ENCODE data around the gene TMBIM6. TPM values are rescaled to one million over a fixed set of nuclear protein-coding genes. Genes with fewer than 3 reads are reported as not detected.

Gene TMBIM6
- polyA plus RNA-seq, 1 donor from 2014 or later = 710 TPM

DNA sequence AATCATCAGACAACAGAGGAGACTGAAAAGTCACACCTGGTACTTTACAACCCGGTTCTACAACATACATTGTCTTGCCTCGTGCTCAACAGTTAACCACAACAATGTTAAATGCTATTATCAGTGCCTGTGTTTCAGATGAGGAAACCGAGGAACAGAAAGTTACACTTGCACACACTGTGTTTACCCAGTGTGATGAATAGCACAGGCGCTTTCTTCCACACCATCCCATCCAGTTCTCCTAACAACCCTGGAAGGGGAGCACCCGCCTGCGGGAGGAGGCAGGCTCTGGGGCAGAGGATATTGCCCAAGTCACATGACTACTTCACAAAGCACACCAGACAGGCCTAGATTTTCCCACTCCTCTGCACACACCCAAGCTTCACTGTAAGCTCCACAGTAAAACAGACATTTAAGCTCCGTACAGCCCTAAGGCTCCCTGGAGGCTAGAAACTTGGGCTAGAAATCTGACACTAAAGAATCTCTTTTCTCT is 65.0 kb downstream of the TMBIM6 start:
- Mint-ChIP-seq H3K27ac (no peak overlapping the region), H3K27me3 (no peaks in the 10 kb centered on the region), H3K36me3 (peaks cover 3% of the 10 kb centered on the region), H3K4me3 (no peak overlapping the region), H3K9me3 (no peaks in the 10 kb centered on the region), H3K4me1 (peaks cover 0 to 2% (median under 1%) of the 10 kb centered on the region in 3 donors)

DNA sequence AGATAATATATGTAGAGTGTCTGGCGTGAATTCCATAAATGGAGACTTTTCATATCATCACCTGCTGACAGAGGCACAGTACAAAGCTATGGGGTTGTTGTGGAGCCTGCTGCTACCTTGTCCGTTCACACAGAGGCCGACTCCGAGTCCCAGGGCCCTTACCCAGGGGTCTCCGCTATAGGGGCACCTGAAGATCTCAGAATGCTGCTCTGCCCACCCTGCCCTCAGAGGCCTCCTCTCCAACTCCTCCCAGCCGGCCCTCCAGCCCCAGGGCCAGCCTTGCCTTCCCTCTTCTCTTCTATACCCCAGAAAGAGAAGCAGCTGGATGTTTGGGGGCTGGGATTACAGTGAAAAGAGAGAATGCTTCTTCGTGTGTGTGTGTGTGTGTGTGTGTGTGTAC is 65.5 kb downstream of the TMBIM6 start:
- Mint-ChIP-seq H3K27me3 (no peaks in the 10 kb centered on the region), H3K4me1 (peaks cover 5 to 7% (median 5%) of the 10 kb centered on the region in 3 donors), H3K36me3 (peaks cover 3% of the 10 kb centered on the region), H3K27ac (no peak overlapping the region), H3K9me3 (no peaks in the 10 kb centered on the region), H3K4me3 (no peak overlapping the region)

DNA sequence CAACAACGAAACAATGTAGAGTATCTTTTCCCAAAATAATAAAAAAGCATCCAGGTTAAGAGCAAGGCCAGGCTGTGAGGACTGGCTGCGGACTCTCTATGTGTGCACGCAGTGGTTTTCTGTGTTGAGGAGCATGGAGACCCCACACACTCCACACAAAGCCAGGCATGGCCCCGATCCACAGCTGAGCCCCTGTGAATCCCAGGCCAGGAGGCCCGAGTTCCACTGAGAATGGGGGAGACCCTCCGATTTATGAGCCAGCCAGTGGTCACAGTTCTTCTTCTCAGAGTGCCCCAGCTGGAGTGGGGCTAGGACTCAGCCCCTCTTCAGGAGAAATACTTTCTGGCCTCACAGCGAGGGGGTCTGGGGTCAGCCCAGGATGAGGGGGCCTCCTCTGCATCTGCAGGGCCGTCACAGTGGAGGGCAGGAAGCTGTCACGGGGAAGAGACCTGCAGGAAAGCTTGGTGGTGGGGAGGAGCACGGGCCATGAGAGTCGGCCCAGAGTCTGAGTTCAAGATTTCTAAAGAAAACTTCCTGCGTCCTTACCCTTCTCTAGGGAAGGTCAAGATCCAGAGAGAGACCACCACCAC is 66.7 kb downstream of the TMBIM6 start:
- H3K27ac Mint-ChIP-seq = peak overlapping the region in 1 of 3 donors; percentile 76
- H3K36me3 Mint-ChIP-seq = peaks cover 3% of the 10 kb centered on the region
- no peaks in the 10 kb centered on the region for H3K27me3 Mint-ChIP-seq
- H3K4me3 Mint-ChIP-seq = no peak overlapping the region
- H3K4me1 Mint-ChIP-seq = peaks cover 9 to 16% (median 12%) of the 10 kb centered on the region in 3 donors
- H3K9me3 Mint-ChIP-seq = no peaks in the 10 kb centered on the region

DNA sequence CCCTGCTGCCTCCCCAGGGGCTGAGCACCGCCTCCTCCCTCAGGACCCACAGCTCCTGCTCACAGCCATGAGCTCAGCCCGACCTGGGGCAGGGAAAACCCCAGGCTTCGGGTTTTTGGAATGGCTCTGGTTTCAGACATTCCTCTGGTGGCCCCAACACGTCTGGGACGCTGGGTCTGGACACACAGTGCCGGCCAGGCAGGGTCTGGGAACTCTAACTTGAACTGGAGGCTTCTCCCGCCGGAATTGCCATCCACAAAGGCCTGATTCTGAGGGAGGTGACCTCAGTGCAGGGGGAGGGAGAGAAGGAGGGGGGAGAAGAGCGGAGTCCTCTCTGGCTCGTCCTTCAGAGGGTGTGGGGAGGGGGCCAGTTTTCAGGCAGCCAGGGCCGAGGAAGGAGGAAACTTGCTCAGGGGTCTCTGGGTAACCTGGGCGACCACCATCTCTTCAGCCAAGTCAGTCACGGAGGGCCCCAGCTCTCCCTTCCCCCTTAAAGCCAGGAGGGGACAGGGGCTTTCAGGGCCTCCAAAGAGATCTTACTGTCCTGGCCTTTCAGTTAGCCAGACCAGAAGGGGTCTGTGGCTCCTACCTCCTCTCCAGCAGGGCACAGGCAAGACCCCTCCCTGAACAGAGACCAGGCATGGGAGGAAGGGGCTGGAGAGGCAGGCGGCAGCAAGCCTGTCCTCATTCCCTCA is 67.5 kb downstream of the TMBIM6 start:
- Mint-ChIP-seq H3K4me1 (peaks cover 9 to 18% (median 14%) of the 10 kb centered on the region in 3 donors), H3K9me3 (no peaks in the 10 kb centered on the region), H3K27me3 (no peaks in the 10 kb centered on the region), H3K27ac (no peak overlapping the region), H3K4me3 (no peak overlapping the region), H3K36me3 (peaks cover 3% of the 10 kb centered on the region)

DNA sequence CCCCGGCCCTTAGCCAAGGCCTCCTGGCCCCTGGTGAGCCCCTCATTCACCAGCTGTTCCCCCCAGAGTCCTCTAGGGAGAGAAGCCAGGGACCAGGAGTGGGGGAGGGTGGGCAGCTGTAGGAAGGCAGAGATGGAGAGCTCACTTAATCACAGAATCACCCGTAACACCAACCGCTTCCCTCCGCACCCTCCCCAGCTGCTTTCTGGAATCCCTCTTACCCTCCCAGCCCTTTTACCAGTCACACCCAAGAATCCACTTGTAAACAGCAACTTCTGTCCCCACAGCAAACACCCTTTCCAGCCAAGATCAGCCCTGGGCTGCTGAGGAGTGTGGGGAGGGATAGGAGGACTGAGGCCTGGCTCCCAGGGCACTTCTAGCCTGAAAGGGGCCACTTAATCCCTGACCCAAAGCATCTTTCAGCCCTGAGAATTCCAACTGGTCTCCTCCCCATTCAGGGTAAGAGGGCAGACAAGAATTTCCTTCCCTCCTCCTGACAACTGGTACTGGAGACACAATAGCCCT is 68.1 kb downstream of the TMBIM6 start:
- Mint-ChIP-seq H3K9me3 (no peaks in the 10 kb centered on the region), H3K4me1 (peaks cover 9 to 18% (median 14%) of the 10 kb centered on the region in 3 donors), H3K36me3 (peaks cover 5% of the 10 kb centered on the region), H3K27me3 (no peaks in the 10 kb centered on the region), H3K4me3 (no peak overlapping the region), H3K27ac (peak overlapping the region in 1 of 3 donors; percentile 62)

DNA sequence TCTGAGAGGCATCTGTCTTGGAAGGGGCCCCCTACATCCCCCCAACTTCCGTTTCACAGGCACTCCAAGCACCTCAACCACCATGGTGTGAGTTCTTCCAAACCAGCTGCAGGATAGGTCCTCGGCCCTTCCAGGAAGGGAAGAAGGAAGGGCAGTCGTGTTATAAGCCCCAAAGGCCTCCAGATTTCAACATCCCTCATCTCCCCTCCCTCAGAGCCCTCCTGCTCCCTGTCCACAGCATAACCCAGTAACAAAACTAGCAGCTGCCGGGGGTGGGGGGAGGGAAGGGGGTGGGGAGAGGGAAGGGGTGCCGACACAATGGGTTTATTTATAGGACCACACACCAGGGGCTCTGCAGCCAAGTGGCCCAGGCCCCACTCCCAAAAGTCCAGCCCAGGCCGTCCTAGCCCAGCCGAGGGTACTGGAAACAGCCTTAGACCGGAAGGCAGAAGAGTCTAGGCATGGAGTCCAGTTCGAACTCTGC is 68.6 kb downstream of the TMBIM6 start:
- H3K4me3 Mint-ChIP-seq = no peak overlapping the region
- peaks cover 5% of the 10 kb centered on the region for H3K36me3 Mint-ChIP-seq
- H3K27ac Mint-ChIP-seq = peak overlapping the region in 1 of 3 donors; percentile 62
- peaks cover 9 to 18% (median 14%) of the 10 kb centered on the region in 3 donors for H3K4me1 Mint-ChIP-seq
- H3K9me3 Mint-ChIP-seq = no peaks in the 10 kb centered on the region
- no peaks in the 10 kb centered on the region for H3K27me3 Mint-ChIP-seq

DNA sequence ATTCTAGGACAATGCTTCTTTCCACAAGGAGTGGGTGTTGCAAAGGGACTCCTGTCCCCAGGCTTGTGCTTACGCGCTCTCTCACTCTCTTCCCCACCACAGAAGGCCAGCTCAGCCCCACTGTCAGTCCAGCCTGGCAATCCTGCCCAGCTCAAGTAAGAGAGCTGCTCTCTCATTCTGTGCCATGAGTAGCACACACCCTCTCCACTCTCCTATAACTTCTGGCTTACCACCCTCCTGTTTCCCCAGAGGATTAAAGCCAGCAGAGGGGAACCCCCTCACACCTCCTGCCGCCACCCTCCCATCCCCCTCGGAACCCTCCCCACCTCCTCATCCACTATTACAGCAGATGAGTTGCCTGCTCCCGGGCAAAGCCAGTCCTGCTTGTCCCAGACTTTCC is 69.8 kb downstream of the TMBIM6 start:
- Mint-ChIP-seq H3K27ac (no peak overlapping the region), H3K9me3 (no peaks in the 10 kb centered on the region), H3K4me1 (peaks cover 14 to 21% (median 16%) of the 10 kb centered on the region in 3 donors), H3K27me3 (no peaks in the 10 kb centered on the region), H3K36me3 (peaks cover 6% of the 10 kb centered on the region), H3K4me3 (peak overlapping the region in 1 of 4 donors; percentile 23)

DNA sequence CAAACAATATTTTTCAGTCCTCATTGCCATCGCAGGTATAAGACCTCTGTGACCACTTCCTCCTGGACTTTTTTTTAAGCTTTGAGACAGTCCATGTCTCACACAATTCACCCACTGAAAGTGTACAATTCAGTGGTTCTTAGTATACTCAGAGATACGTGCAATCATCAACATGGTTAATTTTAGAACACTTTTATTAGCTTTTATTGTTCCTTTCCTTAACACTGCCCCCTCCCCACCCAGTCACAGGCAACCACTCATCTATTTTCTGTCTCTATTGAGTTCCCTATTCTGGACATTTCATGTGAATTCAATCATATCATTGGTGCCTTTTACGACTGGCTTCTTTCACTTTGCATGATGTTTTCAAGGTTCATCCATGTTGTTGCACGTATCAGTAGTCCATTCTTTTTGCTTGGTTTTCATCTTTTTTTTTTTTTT is 70.6 kb downstream of the TMBIM6 start:
- Mint-ChIP-seq H3K4me3 (peak overlapping the region in 3 of 4 donors; percentile 56 to 78 (median 62)), H3K4me1 (peaks cover 14 to 21% (median 20%) of the 10 kb centered on the region in 3 donors), H3K27ac (no peak overlapping the region), H3K9me3 (no peaks in the 10 kb centered on the region), H3K27me3 (no peaks in the 10 kb centered on the region), H3K36me3 (peaks cover 6% of the 10 kb centered on the region)

DNA sequence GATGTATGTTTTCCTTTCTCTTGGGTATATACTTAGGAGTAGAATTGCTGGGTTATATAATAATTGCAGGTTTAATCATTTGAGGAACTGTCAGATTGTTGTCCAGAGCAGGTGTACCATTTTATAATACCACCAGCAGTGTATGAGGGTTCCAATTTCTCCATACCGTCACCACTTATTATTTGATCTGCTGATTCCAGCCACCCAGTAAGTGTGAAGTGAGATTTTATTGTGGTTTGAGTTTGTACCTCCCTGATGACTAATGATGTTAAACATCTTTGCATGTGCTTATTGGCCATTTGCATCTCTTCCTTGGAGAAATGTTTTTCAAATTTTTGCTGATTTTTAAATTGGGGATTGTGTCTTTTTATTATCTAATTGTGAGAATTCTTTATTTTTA is 71.8 kb downstream of the TMBIM6 start:
- Mint-ChIP-seq H3K36me3 (peaks cover 6% of the 10 kb centered on the region), H3K4me1 (peaks cover 14 to 21% (median 20%) of the 10 kb centered on the region in 3 donors), H3K9me3 (no peaks in the 10 kb centered on the region), H3K27me3 (no peaks in the 10 kb centered on the region), H3K27ac (no peak overlapping the region), H3K4me3 (no peak overlapping the region)

Other genes starting within 250 kb of the TMBIM6 start
- gene KCNH3, start 202.5 kb upstream of the TMBIM6 start, polyA plus RNA-seq = 0.15 TPM
- 57.3 TPM for gene MCRS1, start 173.4 kb upstream of the TMBIM6 start, polyA plus RNA-seq
- 0.16 TPM for gene FAM186B, start 135.9 kb upstream of the TMBIM6 start, polyA plus RNA-seq
- gene PRPF40B, start 118.0 kb upstream of the TMBIM6 start, polyA plus RNA-seq = 5.7 TPM
- 5.6 TPM for gene FMNL3, start 34.2 kb upstream of the TMBIM6 start, polyA plus RNA-seq
- 2.5 TPM for gene NCKAP5L, start 86.9 kb downstream of the TMBIM6 start, polyA plus RNA-seq
- 7.0 TPM for gene BCDIN3D, start 101.5 kb downstream of the TMBIM6 start, polyA plus RNA-seq
- gene FAIM2, start 162.3 kb downstream of the TMBIM6 start, polyA plus RNA-seq = not detected
- gene AQP2, start 209.2 kb downstream of the TMBIM6 start, polyA plus RNA-seq = not detected
- gene AQP5, start 220.3 kb downstream of the TMBIM6 start, polyA plus RNA-seq = not detected
- gene AQP6, start 231.4 kb downstream of the TMBIM6 start, polyA plus RNA-seq = not detected